ENCODE data around the gene TULP3. TPM values are rescaled to one million over a fixed set of nuclear protein-coding genes. Genes with fewer than 3 reads are reported as not detected.

TULP3 gene
- total and polyA plus RNA-seq, 2 of the 8 experiments (the other 6 are each of a cell fraction or from before 2014, with no cell fraction given): 18.4 to 21.2 TPM

GRCh38 chr12:2858334-2858733 is 32.4 kb upstream of the TULP3 start:
- H3K4me1 ChIP-seq (replicated peaks in 1 of 4; ENCODE audit: control insufficient read depth in 3 of 4, insufficient read depth in 4 of 4, low read length in 3 of 4): peaks cover 0 to 6% (median under 1%) of the 10 kb centered on the region in 4 experiments; a peak in 3 of 7 replicates
- CTCF ChIA-PET (ENCODE audit: partially characterized antibody): interaction anchor here (0.7 to 6.5 kb wide), 10 partner anchors 9 to 183 kb away, joined by 3 to 84 read pairs (median 4); partner anchors contain the start of gene NRIP2
- POLR2A ChIA-PET (ENCODE audit: partially characterized antibody): interaction anchor here (0.8 to 3.8 kb wide), 13 partner anchors 11 to 196 kb away, joined by 3 to 31 read pairs (median 5); partner anchors contain the start of genes FOXM1, NRIP2 and RHNO1
- no peak overlapping the region for H3K14ac ChIP-seq (ENCODE audit: insufficient read length)
- no peak overlapping the region for H2BK15ac ChIP-seq (ENCODE audit: low read length)
- peaks cover 3 to 6% of the 10 kb centered on the region in 2 experiments for H4K20me1 ChIP-seq (replicated peaks in 1 of 2; ENCODE audit: control insufficient read depth in 1 of 2, insufficient read depth in 2 of 2, low read length in 2 of 2)
- H3K27me3 ChIP-seq (replicated peaks in 1 of 4; ENCODE audit: control insufficient read depth in 3 of 4, extremely low read depth in 1 of 4, insufficient read depth in 3 of 4, low read length in 3 of 4): no peaks in the 10 kb centered on the region
- H2BK120ac ChIP-seq (replicated peaks; ENCODE audit: low read depth, low read length): no peak overlapping the region
- no peak for DNase-seq (ENCODE audit: low read depth in 1 of 2, low spot score in 2 of 2)
- peaks cover 6 to 42% (median 24%) of the 10 kb centered on the region in 4 experiments; a peak in 6 of 8 replicates for H3K36me3 ChIP-seq (ENCODE audit: control insufficient read depth in 2 of 4, insufficient read depth in 4 of 4, low read length in 3 of 4)
- H3K27ac ChIP-seq (ENCODE audit: low read depth, low read length): no peak overlapping the region
- H3K9ac ChIP-seq (replicated peaks in 1 of 4; ENCODE audit: extremely low read depth in 1 of 4, low read depth in 3 of 4, low read length in 3 of 4): no peak overlapping the region
- H2AFZ ChIP-seq (ENCODE audit: low read length): no peak overlapping the region
- H3K23ac ChIP-seq (ENCODE audit: insufficient read length): no peak overlapping the region
- no peak overlapping the region for H4K8ac ChIP-seq (ENCODE audit: extremely low read depth, insufficient read depth, low read length)
- no peak overlapping the region for H3K18ac ChIP-seq (ENCODE audit: extremely low read depth, low read length)
- H3K56ac ChIP-seq (replicated peaks; ENCODE audit: insufficient read length, low read depth, low read length): no peak overlapping the region
- no peaks in the 10 kb centered on the region for H3K23me2 ChIP-seq (ENCODE audit: low read depth, low read length)
- H4K91ac ChIP-seq (replicated peaks; ENCODE audit: insufficient read length, low read length): no peak overlapping the region
- H3K4me3 ChIP-seq (ENCODE audit: extremely low read depth in 1 of 4, insufficient read depth in 2 of 4, low read depth in 3 of 4, low read length in 4 of 4): no peak overlapping the region
- no peak overlapping the region for H4K5ac ChIP-seq (ENCODE audit: insufficient read length, low read depth, low read length)
- H2BK5ac ChIP-seq (ENCODE audit: low read depth, low read length): no peak overlapping the region
- FAIRE-seq: no peak
- H3K4me2 ChIP-seq (ENCODE audit: insufficient read depth in 1 of 2, low read depth in 2 of 2, low read length in 2 of 2): no peak overlapping the region
- H3K79me1 ChIP-seq (ENCODE audit: low read depth, low read length): no peaks in the 10 kb centered on the region
- H3K79me2 ChIP-seq (ENCODE audit: control insufficient read depth in 1 of 2, insufficient read depth in 2 of 2, low read length in 2 of 2): no peaks in the 10 kb centered on the region
- no peak overlapping the region for H2BK12ac ChIP-seq (ENCODE audit: low read depth, low read length)
- WGBS, 2 experiments (ENCODE audit: extremely low coverage in 1 of 2, insufficient coverage in 1 of 2, insufficient read length in 1 of 2, insufficient replicate concordance in 2 of 2, low coverage in 1 of 2, low lambda C conversion rate in 2 of 2, missing lambda C conversion rate in 1 of 2): 88% methylated on average over 2 of the region's 2 CpGs; no CpG with 5 or more reads in 1 of the 2 experiments
- H2BK20ac ChIP-seq (ENCODE audit: low read length): no peak overlapping the region
- H3K4ac ChIP-seq (replicated peaks; ENCODE audit: insufficient read length, low read depth, low read length): no peak overlapping the region
- no peak overlapping the region for H2AK5ac ChIP-seq (ENCODE audit: low read depth, low read length)
- no peaks in the 10 kb centered on the region for H3K9me3 ChIP-seq (ENCODE audit: insufficient read depth in 2 of 2, low read depth in 1 of 2, low read length in 1 of 2)
- no peak for TF ChIP-seq SUZ12 (IDR thresholded peaks at IDR 0.05; ENCODE audit: low read length)
- no peak for TF ChIP-seq SIX5 (IDR thresholded peaks at IDR 0.05; ENCODE audit: low read depth, low read length)
- no peak for TF ChIP-seq GABPA (IDR thresholded peaks at IDR 0.05; ENCODE audit: borderline replicate concordance, insufficient read depth, low read length)
- no peak for TF ChIP-seq RNF2 (IDR thresholded peaks at IDR 0.05; ENCODE audit: borderline replicate concordance, low read depth, low read length, missing control alignments, poor library complexity, severe bottlenecking)
- no peak for TF ChIP-seq TAF7 (optimal IDR thresholded peaks at IDR 0.05; ENCODE audit: borderline replicate concordance, low read depth, low read length)
- no peak for TF ChIP-seq ASH2L (IDR thresholded peaks at IDR 0.05; ENCODE audit: low read length)
- TF ChIP-seq E2F6 (IDR thresholded peaks at IDR 0.05): no peak
- TF ChIP-seq RXRA (IDR thresholded peaks at IDR 0.05; ENCODE audit: insufficient read depth, low read depth, low read length): no peak
- TF ChIP-seq POU5F1 (IDR thresholded peaks at IDR 0.05; ENCODE audit: low read depth, low read length): no peak
- TF ChIP-seq HDAC6 (IDR thresholded peaks at IDR 0.05; ENCODE audit: low read depth, low read length): no peak
